HG02759 (cell line): Measurements from ENCODE around the gene DLL4.

Experiments used
- ATAC-seq: cut with Tn5 transposase; IDR thresholded peaks from one replicate; pipeline ENCODE4 v1.9.1; 2021; ENCODE audit warnings: mild to moderate bottlenecking, moderate library complexity; ENCODE audit not compliant: unreplicated experiment

DLL4 gene

GRCh38 chr15:40925863-40926658, 3.1 kb upstream of the DLL4 start:
- no peak for ATAC-seq

- ATAC-seq = no peak
Measured at GRCh38 chr15:40926659-40927494, 2.3 kb upstream of the DLL4 start.

GRCh38 chr15:40927495-40927872, 1.7 kb upstream of the DLL4 start:
- no peak for ATAC-seq

- ATAC-seq = no peak
Measured at GRCh38 chr15:40927873-40928806, 1.0 kb upstream of the DLL4 start.

- ATAC-seq = no peak
Measured at GRCh38 chr15:40929660-40930429, 705 bp downstream of the DLL4 start.

GRCh38 chr15:40930430-40931299, 1.5 kb downstream of the DLL4 start:
- no peak for ATAC-seq

GRCh38 chr15:40931300-40932142, 2.4 kb downstream of the DLL4 start:
- ATAC-seq = no peak

- ATAC-seq = no peak
Measured at GRCh38 chr15:40932156-40932555, 3.0 kb downstream of the DLL4 start.

GRCh38 chr15:40932649-40933516, 3.7 kb downstream of the DLL4 start:
- ATAC-seq = no peak

GRCh38 chr15:40933517-40933902, 4.4 kb downstream of the DLL4 start:
- no peak for ATAC-seq

- ATAC-seq = no peak
Measured at GRCh38 chr15:40934457-40934856, 5.3 kb downstream of the DLL4 start.

- ATAC-seq = no peak
Measured at GRCh38 chr15:40936234-40936708, 7.1 kb downstream of the DLL4 start.

- no peak for ATAC-seq
Measured at GRCh38 chr15:40936709-40937666, 7.8 kb downstream of the DLL4 start.

GRCh38 chr15:40937762-40938535, 8.8 kb downstream of the DLL4 start:
- ATAC-seq = no peak

- ATAC-seq = no peak
Measured at GRCh38 chr15:40938536-40938870, 9.4 kb downstream of the DLL4 start.
